Measurements from ENCODE around the gene FOXRED2.
A peak's percentile ranks its signal among the peaks of the same experiment; 100 is the strongest.

Gene FOXRED2

DNA sequence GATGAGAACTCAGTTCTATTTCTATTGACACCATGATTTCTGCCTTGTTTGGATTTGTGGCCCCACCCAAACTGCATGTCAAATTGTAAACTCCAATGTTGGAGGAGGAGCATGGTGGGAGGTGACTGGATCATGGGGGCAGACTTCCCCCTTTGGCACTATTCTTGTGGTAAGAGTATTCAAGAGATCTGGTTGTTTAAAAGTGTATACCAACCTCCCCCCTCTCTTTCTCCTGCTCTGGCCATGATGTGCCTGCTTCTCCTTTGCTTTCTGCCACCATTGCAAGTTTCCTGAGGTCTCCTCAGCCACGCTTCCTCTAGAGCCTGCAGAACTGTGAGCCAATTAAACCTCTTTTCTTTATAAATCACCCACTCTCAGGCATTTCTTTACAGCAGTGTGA, 7.9 kb upstream of the FOXRED2 start:
- ATAC-seq (no peak), DNase-seq (no peak)

DNA sequence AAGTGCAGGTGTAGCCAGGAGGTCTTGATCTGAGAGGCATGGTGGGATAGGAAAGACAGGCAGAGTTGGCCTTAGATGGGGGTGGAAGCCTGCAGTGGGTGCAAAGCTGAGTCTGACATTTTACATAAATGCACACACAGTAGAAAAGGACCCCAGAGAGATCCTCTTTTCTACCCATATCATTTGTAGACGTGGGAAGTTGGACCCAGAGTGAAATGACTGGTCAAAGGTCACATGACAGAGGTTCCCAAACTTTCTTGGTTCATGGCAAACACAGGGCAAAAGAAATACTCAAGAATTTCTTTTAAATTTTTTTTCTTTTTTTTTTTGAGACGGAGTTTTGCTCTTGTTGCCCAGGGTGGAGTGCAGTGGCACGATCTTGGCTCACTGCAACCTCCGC, 6.2 kb upstream of the FOXRED2 start:
- ATAC-seq = no peak
- no peak for DNase-seq

DNA sequence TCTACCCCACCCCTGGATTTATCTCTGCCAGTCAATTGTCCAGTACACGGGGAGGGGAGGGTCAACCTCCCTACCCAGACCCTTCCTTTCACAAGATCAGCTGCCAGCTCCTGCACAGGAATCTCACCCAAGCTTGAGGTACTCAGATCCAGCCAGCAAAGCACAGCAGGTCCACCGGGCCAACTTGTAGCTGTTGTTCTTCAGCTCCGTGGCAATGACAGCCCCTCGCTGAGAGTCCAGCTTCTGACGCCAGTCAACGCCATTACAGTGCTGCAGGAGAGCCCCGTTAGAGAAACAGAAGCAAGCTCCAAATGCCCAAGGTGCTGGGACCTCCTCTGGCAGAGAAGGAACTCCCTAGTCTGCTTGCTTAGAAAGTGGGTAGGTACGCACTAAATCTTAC, 5.5 kb upstream of the FOXRED2 start:
- no peak for DNase-seq
- ATAC-seq = no peak

DNA sequence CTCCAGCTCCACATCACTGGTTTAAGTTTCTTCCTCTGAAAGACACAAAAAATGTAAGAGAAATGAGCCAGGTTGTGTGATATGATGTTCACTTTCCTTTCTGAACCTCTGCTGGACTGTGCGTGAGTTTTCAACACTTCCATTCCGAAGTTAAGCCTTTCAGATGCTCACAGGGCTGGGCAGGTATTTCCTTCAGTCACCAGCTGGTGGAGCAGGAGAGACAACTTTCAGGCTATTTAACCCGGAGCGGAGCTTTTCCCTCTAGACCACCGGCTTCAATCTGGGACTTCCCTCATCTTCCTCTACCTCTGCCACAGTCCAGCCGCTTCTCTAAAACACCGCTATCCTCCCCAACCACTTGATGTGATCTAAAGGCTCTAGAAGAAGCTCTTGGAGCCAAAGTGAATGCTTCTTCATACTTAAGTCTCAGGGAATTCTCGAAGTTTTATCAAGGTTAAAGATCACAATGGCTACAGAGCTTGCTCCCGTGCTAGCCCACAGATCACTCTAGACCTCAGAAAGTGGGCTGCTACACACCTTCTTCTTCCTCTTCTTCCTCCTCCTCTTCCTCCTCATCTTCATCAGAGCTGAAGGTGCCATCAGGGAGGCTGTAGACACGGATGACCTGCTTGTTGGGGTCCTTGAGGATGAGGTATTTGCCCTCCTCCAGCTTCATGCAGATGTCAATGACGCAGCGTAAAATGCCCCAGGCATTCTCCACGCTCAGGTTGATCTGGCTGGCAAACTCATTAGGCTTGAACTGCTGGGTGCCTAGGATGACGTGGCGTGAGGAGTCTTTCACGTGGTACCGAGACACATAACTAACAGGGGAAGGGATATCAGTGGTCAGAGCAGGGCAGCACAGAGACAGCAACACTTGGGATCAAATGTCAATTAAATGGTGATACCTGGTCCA, 4.4 kb upstream of the FOXRED2 start:
- peak; percentile 53 for DNase-seq
- ATAC-seq = peak; percentile 17

DNA sequence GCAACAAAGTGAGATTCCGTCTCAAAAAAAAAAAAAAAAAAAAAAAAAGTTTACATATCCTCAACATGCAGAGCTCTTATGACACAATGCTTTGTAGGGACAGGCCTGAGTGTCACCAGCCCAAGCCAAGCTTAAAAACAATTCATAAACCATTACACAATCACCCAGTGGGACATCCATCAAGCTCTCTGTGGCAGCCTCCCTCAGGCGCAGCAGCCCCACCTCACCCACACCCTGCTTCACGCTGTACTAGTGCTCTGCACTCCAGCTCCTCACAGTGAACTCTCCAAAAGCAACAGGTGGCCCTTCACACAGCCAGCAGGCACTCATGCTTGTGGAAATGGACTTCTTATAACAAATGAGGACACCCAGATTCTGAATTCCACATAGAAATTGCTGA, 3.5 kb upstream of the FOXRED2 start:
- no peak for DNase-seq
- ATAC-seq = no peak

DNA sequence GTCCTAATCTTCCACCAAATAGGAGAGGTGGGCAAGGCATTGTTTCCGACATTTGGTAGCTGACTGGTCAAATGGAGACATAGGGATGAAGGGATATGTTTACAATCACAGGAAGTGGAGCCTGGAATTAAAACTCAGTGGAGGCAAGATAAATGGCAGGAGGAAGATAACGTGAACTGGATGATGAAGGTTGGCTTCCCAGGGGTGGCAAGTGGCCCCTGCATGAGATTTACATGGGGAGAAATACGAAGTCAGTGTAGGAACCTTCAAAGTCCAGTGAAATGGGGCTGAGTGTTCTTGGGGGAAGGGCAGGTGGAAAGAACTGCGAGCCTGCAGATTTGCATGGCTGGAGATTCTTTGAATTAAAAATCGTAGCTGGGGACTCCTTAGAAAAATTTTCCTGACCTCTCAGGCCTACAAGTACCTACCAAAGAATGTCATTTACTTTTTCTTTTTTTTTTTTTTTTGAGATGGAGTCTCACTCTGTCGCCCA, 724 bp upstream of the FOXRED2 start:
- ATAC-seq (no peak), DNase-seq (no peak)

DNA sequence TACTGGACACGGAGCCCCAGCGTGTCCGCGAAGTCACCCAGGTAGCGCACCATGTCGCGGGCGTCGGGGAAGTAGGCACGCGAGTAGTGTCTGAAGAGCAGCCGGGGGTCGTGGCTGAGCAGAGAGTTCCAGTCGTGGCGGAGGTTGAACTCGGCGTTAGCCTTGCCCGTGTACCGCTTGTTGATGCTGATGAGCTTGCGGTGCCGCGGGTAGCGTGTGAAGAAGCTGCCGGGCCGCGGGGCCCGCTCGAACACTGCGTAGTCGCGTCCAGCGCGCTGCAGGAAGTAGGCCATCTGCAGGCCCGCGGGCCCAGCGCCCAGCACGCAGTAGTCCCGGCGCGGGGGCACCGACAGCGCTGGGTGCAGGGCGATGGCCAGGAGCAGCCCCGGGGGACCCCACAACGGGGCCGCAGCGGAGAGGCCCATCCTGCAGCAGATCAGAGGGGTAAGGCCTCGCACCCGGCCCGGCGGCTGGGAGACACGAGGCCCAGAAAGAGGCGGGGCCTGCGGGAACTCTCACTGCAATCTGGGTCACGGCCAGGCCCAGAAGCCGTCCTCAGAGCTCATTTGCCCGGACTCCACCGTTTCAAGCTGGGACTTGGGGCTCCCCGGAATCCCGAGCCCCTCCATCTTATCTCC, 723 bp downstream of the FOXRED2 start:
- no peak for DNase-seq
- ATAC-seq = no peak

DNA sequence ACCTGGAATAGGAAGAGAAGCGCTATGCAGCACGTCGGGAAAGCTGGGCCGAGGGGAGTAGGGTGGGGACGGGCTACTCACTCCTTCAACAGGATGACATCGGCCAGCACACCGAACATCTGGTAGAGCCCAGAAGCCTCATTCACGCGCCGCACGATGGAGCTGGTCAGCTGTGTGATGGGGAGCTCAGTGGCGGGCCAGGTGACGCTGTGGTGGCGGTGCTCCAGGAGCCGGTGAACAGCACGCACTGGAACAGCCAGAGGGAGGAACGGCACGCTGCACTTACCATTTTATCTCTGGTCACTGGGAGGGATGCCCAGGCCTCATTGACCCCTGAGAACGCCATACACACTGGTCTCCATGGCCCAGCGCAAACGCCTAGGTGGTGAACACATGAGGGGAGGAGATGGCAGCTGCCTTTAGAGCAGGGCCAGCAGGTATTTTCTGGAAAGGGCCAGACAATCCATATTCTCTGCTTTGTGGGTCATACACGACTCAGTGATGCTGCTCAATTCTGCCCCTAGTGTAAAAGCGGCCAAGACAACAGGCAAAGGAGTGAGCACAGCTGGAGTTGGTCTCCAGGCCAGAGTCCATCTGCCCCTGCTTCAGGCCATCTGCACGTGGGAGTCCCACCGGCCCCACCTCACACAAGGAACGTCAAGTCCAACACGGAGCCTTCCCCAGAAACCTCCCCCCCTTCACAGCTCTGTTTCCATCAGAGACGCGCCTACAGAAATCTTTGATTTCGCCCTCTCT, 8.8 kb downstream of the FOXRED2 start:
- DNase-seq (no peak), ATAC-seq (no peak)

DNA sequence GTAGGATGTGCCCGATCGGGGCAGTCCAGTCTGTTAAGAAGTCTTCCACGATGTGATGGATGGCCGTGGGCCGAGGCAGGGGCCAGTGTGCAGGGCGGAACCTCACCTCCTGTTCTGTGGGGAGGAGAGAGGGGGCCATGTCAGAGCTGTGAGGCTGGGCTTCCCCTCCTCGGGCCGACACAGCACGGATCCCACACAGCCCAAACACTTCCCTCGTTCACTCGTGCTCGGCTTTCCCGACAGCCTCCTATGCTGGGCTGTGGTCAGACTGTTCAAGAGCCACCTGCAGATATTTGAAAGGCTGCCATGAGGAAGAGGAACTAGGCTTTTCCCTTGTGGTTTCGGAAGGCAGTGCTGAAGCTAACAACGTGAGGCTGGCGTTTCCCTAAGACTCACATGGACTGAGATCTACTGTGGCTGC, 13.1 kb downstream of the FOXRED2 start:
- DNase-seq (peak; percentile 22), ATAC-seq (peak; percentile 63)

DNA sequence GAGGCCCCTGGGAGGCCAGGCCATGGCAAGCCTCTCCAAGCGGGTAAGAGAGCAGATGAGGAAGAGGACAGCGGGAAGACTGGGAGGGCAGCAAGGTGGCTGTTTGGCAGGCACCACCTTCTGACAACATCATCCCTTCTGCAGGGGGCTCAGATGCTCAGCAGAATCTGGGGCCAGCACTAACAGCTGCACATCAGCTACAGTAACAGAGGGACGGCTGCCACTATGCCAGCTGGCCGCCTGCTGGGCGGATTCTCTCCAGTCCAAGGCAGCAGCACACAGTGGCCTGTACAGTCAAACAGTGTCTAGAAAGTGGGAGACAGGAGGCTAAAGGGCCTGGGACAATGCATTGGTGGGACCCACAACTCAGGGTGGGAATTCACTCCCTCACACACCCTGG, 14.7 kb downstream of the FOXRED2 start:
- ATAC-seq = no peak
- no peak for DNase-seq

DNA sequence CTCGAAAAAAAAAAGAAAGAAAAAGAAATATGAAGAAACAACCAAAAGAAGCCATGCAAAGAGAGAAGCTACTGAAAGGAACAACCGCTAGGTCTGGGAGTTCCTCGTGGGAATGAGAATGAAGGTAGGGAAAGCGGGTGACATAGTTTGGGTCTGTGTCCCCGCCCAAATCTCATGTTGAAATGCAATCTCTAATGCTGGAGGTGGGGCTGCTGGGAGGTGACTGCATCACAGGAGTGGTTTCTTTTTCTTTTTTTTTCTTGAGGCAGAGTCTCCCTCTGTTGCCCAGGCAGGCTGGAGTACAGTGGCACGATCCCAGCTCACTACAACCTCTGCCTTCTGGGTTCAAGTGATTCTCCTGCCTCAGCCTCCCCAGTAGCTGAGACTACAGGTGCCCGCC, 15.7 kb downstream of the FOXRED2 start:
- ATAC-seq (no peak), DNase-seq (no peak)

DNA sequence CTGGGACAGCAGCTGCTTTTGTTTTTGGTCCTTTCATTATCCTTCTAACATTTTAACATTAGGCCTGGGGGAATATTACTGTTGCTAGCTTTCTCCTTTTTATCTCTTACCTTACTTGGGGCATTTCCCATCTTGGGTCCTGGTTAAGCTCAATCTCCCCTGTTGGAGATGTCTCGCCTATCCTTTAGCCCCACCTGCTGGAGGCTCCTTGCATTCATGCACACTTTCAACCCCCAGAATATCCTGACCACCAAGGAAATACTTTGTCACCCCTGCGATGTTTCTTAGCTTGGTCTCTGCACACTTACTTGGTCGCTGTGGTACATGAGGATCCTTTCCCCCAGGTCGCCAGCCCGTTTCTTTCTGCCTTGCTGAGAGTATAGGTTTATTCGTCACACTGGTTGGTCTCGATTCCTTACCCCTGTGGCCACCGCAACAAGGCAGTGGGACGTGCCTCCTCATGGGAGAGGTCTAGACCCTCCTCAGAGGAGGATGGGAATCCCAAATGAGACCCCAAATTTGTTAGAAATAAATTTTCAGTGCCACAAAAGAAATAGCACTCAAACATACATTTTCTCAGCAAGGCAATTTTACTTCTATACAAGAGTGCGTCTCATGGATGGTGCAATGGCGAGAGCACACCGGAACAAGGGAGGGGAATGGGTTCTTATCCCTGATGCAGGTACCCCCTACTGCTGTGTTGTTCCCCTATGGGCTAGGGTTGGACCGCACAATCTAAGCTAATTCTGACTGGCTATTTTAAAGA, 20.0 kb downstream of the FOXRED2 start:
- ATAC-seq (peak; percentile 26), DNase-seq (peak; percentile 75)

DNA sequence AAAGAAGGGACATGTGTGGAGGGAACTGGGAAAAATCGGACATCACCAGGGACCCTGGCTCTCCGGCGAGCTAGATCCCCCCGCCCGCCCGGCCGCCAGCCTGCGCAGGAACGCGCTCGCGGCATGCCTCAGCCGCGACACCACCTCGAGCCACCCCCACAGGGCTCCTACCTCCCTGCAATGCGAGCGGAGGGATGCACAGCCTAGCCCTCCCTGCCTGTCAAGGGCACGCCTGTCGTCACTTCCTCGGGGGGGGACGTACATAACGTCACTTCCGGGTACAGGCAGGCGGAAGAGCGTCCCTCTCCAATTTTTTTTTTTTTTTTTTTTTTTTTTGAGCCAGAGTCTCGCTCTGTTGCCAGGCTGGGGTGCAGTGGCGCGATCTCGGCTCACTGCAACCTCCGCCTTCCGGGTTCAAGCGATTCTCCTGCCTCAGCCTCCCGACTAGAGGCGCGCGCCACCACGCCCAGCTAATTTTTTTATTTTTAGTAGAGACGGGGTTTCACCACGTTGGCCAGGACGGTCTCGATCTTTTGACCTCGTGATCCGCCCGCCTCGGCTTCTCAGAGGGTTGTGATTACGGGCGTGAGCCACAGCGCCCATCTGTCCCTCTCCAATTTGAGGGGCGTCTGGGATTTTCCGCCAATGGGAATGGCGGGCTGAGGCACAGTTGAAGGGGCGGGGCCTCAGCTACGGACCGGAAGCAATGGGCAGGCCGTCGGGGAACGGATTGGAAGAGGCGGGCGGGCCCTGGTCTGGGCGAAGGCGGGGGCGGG, 25.3 kb downstream of the FOXRED2 start, which contains the start of gene TXN2:
Gene TXN2 (minus strand): TSS at position 248 of the 776 bp plus-strand sequence. CDS start 803 bp downstream, outside the sequence.
- ATAC-seq (peak; percentile 94), DNase-seq (peak; percentile 97)

DNA sequence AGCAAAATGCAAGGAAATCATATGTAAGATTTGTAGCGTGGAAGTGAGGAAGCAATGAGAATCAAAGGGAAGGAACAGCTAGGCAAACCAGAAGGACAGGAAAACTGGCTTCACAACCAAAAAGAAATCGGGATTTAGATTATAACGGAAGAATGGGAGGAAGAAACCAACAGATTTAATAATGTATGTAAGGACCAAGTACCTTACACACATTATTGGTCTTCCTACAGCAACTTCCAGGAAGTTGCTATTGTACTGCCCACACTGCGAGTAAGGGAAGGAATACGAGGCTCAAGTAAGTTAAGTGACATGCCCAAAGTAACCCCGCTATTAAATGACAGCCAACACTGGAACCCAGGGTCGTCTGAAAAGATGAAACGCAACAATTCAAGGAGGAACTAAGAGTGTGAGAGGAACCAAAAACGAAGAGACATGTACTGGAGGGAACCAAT, 25.9 kb downstream of the FOXRED2 start:
- DNase-seq (no peak), ATAC-seq (no peak)

DNA sequence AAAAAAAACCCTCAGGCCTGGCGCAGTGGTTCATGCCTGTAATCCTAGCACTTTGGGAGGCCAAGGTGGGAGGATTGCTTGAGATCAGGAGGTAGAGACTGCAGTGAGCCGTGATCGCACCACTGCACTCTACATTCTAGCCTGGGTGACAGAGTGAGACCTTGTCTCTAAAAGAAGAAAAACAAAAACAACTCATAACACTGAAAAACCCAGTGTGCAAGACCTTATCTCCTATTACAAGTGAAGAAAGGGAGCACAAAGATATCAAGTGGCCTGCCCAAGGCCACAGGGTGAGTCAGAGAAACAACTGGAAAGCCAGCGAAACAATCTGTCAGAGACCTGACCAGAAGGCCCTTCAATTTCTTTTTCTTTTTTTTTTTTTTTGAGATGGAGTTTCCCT, 27.9 kb downstream of the FOXRED2 start:
- DNase-seq = no peak

DNA sequence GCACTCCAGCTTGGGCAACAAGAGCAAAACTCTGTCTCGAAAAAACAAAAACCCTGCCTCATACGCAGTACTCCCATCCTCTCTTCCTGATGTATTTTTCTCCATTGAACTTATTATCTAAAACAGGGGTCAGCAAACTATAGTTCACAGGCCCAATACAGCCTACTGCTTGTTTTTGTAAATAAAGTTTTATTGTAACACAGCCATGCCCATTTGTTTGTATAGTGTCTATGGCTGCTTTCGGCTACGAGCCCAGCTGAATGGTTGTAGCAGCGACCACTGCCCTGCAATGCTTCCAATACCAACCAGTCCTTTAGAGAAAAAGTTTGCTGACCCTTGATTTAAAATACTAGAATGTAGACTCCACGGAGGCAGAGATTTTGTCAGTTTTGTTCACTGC, 31.5 kb downstream of the FOXRED2 start:
- DNase-seq (no peak), ATAC-seq (no peak)

More for the DNA sequence above, 27.9 kb downstream of the FOXRED2 start:
- no peak for ATAC-seq

DNA sequence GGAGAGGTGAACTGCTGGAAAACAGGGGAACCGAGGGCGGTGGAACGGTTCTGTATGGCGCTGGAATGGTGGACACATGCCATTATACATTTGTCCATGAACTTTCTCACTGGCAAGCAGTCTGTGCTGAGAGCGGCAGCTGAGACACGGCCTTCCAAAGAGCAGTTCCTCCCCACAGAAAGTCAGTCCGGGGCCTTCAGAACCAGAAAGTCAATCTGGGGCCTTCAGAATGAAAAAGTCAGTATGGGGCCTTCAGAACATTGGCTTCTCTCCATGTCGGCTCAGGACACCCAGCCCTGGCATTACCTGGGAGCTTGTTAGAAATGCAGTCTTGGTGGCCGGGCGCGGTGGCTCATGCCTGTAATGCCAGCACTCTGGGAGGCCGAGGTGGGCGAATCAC, 34.2 kb downstream of the FOXRED2 start:
- DNase-seq (no peak), ATAC-seq (no peak)

DNA sequence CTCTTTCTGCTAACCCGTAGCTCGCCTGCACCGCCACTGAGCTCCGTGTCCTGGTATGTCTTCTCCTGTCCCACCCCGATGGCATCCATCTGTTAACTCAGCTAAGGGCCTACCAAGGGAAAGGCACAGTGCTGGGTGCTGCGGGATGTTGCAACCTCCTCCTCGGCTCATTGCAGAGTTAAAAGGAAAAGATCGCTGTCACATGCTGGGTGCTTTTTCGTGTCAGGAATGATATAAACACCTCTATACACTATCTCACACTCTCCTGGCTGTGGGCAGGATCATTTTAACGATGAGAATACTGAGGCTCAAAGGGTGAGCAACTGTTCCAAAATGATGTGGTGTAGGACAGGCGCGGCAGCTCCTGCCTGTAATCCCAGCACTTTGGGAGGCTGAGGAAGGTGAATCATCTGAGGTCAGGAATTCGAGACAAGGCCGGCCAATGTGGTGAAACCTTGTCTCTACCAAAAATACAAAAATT, 35.5 kb downstream of the FOXRED2 start:
- DNase-seq = no peak
- no peak for ATAC-seq

DNA sequence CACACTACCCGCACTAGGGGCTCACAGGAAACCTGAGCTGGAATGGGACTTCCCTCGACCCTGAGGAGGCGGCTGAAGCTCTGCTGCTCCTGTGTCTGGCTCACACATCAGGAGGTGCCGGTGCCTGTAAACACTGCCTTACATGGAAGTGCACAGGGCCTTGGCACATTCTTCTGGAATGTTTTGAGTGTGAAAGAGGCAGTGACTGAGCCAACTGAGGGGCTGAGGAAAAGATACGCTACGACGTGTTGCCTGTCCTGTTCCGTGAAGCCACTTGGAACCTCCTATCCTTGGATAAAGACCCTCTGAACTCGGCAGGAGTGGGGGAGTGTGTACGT, 35.9 kb downstream of the FOXRED2 start:
- no peak for DNase-seq
- ATAC-seq = no peak

DNA sequence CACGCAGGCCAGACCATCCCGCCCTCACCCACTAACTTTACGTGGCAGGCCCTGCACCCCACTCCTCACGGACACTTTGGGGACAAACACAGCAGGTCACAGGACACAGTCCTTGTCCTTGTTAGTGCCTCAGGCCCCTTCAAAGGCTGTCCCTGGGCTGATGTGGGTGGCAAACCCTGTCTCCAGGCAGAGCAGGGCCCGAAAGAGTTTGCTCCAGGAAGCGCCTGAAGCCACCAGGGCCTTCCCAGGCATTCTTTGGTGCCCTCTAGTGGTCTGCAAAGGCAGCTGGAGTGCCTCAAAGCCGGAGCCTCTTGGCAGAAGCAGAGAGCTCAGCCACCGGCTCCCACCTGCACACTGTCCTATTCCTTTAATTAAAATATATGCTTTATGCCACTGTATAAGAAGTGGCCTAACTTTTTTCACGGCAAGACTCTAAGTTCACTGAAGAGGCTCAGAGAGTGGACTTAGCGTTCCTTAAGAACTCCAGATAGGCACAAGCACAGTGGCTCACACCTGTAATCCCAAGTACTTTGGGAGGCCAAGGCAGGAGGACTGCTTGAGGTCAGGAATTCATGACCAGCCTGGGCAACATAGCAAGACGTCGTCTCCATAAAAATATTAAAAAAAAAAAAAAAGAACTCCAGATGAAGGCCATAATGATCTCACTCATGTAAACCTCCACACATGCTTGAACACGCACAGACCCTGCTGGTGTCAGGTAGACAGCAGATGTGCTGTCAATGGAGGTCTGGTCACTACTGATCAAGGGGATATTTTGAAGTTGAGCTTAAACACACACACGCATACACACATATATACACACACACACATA, 36.5 kb downstream of the FOXRED2 start:
- ATAC-seq (peak; percentile 79), DNase-seq (peak; percentile 77)

All from stimulated activated naive CD8-positive, alpha-beta T cell treated with anti-CD3 and anti-CD28 coated beads, Interleukin-15, Interleukin-2, amounts not matched to agents 100 U/mL and 50 U/mL, for 24 hours (primary cell).